Kidney (tissue), 14 donors: ENCODE data around the gene COA5. TPM values are rescaled to one million over a fixed set of nuclear protein-coding genes. Genes with fewer than 3 reads are reported as not detected.

Source experiments
- DNase-seq, 5 donors: peaks; one replicate each; pipeline ENCODE4 v3.0.0-alpha.2; 2013 to 2020
- FAIRE-seq: peaks from 2 replicates; lab custom pipeline; 2012; peaks lifted over from hg19 to GRCh38; lab: Jason Lieb, UNC
- H3K27ac ChIP-seq, 2 donors: one replicate each; pipeline ENCODE4 v1.7.0; 2013; ENCODE audit warnings: low read depth in 2 of 2, low read length in 2 of 2, inconsistent platforms in 1 of 2
- H3K27me3 ChIP-seq: one replicate; pipeline ENCODE4 v1.7.1; 2013; ENCODE audit warnings: low read length, inconsistent platforms; ENCODE audit not compliant: control insufficient read depth, insufficient read depth
- H3K36me3 ChIP-seq, 3 donors: one replicate each; pipeline versions ENCODE4 v1.7.0 to v1.7.1; 2013; ENCODE audit warnings: low read length in 3 of 3, control low read depth in 1 of 3, inconsistent platforms in 1 of 3; ENCODE audit not compliant: insufficient read depth in 3 of 3, control insufficient read depth in 2 of 3
- H3K4me1 ChIP-seq, 3 donors: one replicate each; pipeline versions ENCODE4 v1.7.0 to v1.7.1; 2013; ENCODE audit warnings: low read length in 3 of 3, inconsistent platforms in 1 of 3, low read depth in 1 of 3; ENCODE audit not compliant: control insufficient read depth in 2 of 3, insufficient read depth in 2 of 3
- H3K4me3 ChIP-seq, 3 donors: one replicate each; pipeline versions ENCODE4 v1.7.0 to v1.8.1; 2013; ENCODE audit warnings: low read length in 3 of 3, control low read depth in 1 of 3, inconsistent platforms in 1 of 3
- H3K9ac ChIP-seq, 3 donors: one replicate each; pipeline versions ENCODE4 v1.7.0 to v1.7.1; 2013; ENCODE audit warnings: low read length in 3 of 3, control low read depth in 1 of 3, inconsistent platforms in 1 of 3
- H3K9me3 ChIP-seq, 3 donors: one replicate each; pipeline versions ENCODE4 v1.7.0 to v1.7.1; 2013; ENCODE audit warnings: low read length in 3 of 3, control low read depth in 1 of 3, inconsistent platforms in 1 of 3; ENCODE audit not compliant: control insufficient read depth in 2 of 3, insufficient read depth in 1 of 3
- intact Hi-C: fragments of 100-400 bp; cut with DNase I; formaldehyde crosslinking; loops from one replicate; pipeline ENCODE4 v1.11.1; 2022
- polyA plus RNA-seq: library from polyadenylated mRNA; stranded (reverse); fragments of 350-450 nt; fragmentation: Illumina TruSeq; extraction: RNeasy Lipid Tissue Mini Kit (QIAGEN cat#74804); gene quantifications from one replicate; pipeline ENCODE4 v1.2.3, GENCODE V29; 2014; ENCODE audit warnings: low read depth, low replicate concordance; ENCODE audit not compliant: insufficient read depth
- total RNA-seq: library from RNA; stranded (reverse); fragmentation: NEBNext Ultra II Directional; extraction: Animal tissue kit (Norgen Biotek cat#: 25700); gene quantifications from one replicate; pipeline ENCODE4 v1.2.1, GENCODE V29; 2021
- TF ChIP-seq, protein P1 (sequence below): IDR thresholded peaks from 3 replicates; pipeline ENCODE4 v1.5.1; 2012; ENCODE audit warnings: mild to moderate bottlenecking, moderate library complexity, borderline replicate concordance; ENCODE audit not compliant: insufficient read depth; ENCODE audit errors: extremely low read depth
- donor health status: control.
- donor health status: control.
- donor health status: control.
- donor health status: control.
- donor health status: control.
- donor health status: DM: yes; HTN: yes; CAD: no.
- donor health status: Normal renal cell carcinoma (clear cell type).

COA5 gene
- total and polyA plus RNA-seq, 2 donors from 2014 or later: 38.0 to 85.8 TPM

GRCh38 chr2:98654699-98655495 is 46.6 kb upstream of the COA5 start:
- Histone ChIP-seq H3K27me3 (no peaks in the 10 kb centered on the region), H3K27ac (no peak overlapping the region), H3K36me3 (no peaks in the 10 kb centered on the region), H3K9me3 (no peaks in the 10 kb centered on the region), H3K4me1 (peaks cover 0 to 1% (median 0%) of the 10 kb centered on the region in 3 donors), H3K4me3 (no peak overlapping the region), H3K9ac (no peak overlapping the region)
- TF ChIP-seq, protein P1, sequence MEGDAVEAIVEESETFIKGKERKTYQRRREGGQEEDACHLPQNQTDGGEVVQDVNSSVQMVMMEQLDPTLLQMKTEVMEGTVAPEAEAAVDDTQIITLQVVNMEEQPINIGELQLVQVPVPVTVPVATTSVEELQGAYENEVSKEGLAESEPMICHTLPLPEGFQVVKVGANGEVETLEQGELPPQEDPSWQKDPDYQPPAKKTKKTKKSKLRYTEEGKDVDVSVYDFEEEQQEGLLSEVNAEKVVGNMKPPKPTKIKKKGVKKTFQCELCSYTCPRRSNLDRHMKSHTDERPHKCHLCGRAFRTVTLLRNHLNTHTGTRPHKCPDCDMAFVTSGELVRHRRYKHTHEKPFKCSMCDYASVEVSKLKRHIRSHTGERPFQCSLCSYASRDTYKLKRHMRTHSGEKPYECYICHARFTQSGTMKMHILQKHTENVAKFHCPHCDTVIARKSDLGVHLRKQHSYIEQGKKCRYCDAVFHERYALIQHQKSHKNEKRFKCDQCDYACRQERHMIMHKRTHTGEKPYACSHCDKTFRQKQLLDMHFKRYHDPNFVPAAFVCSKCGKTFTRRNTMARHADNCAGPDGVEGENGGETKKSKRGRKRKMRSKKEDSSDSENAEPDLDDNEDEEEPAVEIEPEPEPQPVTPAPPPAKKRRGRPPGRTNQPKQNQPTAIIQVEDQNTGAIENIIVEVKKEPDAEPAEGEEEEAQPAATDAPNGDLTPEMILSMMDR: no peak
- DNase-seq (peak in 1 of 5 donors; percentile 8), FAIRE-seq (no peak)
- intact Hi-C loops: no loop called here

- no peak overlapping the region for H3K27ac ChIP-seq
- TF ChIP-seq, protein P1: no peak
- no peaks in the 10 kb centered on the region for H3K9me3 ChIP-seq
- H3K4me3 ChIP-seq: no peak overlapping the region
- peaks cover 0 to 5% (median 0%) of the 10 kb centered on the region in 3 donors for H3K4me1 ChIP-seq
- H3K9ac ChIP-seq: no peak overlapping the region
- no peaks in the 10 kb centered on the region for H3K36me3 ChIP-seq
- H3K27me3 ChIP-seq: no peaks in the 10 kb centered on the region
- DNase-seq (no peak), FAIRE-seq (no peak)
- intact Hi-C loops: no loop called here
These were observed 42.7 kb upstream of the COA5 start for GRCh38 chr2:98650998-98651397.

DNA sequence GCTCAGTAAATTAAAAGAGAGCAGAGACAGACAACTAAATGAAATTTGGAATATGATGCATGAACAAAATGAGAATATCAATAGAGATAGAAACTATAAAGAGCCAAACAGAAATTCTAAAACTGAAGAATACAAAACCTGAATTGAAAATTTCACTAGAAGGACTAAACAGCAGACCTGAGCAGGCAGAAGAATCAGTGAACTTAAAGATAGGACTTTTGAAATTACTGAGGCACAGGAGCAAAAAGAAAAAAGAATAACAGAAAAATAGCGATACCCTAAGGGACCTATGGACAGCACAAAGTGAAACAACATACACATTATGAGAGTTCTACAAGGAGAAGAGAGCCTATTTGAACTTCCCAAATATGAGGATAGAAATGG is 41.7 kb upstream of the COA5 start:
- Histone ChIP-seq H3K9me3 (no peaks in the 10 kb centered on the region), H3K4me3 (no peak overlapping the region), H3K4me1 (peaks cover 0 to 5% (median 0%) of the 10 kb centered on the region in 3 donors), H3K36me3 (no peaks in the 10 kb centered on the region), H3K27ac (no peak overlapping the region), H3K27me3 (no peaks in the 10 kb centered on the region), H3K9ac (no peak overlapping the region)
- no peak for DNase-seq
- no peak for FAIRE-seq
- intact Hi-C loops: loop anchor here (5.0 kb wide), 1 partner anchor 187 kb away; no protein-coding TSS in a partner anchor
- TF ChIP-seq, protein P1: no peak
